Omental fat pad (tissue), 4 donors: ENCODE measurements around the gene TRIM32. TPM values are rescaled to one million over a fixed set of nuclear protein-coding genes. Genes with fewer than 3 reads are reported as not detected.
A peak's percentile ranks its signal among the peaks of the same experiment; 100 is the strongest.

Source experiments
- ATAC-seq: fragments of 150-250 bp; one replicate; pipeline ENCODE4 v1.9.1; 2016; ENCODE audit warnings: mild to moderate bottlenecking, moderate library complexity; ENCODE audit not compliant: low FRiP score
- DNase-seq: peaks from one replicate; pipeline ENCODE4 v3.0.0-alpha.2; 2019; ENCODE audit warnings: low spot score
- total RNA-seq, 4 donors: library from RNA; depleted of rRNA; stranded (reverse); fragments of >200 nt; gene quantifications; one replicate each; pipeline ENCODE4 v1.1.0, GENCODE V29; 2016
- TF ChIP-seq, protein P1 (sequence below), 3 donors: fragments of 450-650 bp; IDR thresholded peaks; one replicate each; pipeline ENCODE4 v1.5.1; 2016 to 2017; ENCODE audit warnings: antibody characterized with exemption in 3 of 3, mild to moderate bottlenecking in 3 of 3, moderate library complexity in 2 of 3

The TRIM32 gene
- total RNA-seq, 4 donors from 2014 or later = 9.5 to 22.4 (median 15.5) TPM

DNA sequence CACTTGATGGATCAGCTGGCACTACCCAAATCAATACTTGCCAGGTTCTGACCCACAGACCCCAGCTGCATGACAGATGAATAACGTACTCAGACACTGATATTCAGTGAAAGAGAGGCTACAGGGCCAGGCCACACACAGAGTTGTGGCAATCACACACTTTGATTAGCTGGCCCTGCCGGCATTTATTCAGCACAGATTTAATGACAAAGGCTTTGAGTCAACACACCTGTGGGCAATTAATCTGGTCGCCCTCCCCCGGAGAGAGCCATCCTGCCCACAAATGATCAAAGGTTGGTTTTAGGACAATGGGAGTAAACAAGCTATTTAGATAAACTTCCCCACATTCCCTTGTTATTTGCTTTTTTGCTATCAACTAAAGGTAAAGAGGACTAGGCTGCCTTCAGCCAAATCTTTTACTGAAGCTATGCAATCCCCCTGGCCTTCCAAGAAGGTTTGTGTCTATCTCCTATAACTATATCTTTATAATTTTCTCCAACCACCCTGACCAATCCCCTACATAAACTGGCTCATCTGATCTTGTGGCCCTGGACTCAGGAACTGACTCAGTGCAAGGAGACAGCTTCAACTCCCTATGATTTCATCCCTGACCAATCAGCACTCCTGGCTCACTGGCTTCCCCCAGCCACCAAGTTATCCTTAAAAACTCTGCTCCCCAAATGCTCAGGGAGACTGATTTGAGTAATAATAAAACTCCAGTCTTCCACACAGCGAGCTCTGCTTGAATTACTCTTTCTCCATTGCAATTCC lies 12.7 kb upstream of the TRIM32 start:
- DNase-seq (no peak), ATAC-seq (no peak)
- TF ChIP-seq, protein P1, sequence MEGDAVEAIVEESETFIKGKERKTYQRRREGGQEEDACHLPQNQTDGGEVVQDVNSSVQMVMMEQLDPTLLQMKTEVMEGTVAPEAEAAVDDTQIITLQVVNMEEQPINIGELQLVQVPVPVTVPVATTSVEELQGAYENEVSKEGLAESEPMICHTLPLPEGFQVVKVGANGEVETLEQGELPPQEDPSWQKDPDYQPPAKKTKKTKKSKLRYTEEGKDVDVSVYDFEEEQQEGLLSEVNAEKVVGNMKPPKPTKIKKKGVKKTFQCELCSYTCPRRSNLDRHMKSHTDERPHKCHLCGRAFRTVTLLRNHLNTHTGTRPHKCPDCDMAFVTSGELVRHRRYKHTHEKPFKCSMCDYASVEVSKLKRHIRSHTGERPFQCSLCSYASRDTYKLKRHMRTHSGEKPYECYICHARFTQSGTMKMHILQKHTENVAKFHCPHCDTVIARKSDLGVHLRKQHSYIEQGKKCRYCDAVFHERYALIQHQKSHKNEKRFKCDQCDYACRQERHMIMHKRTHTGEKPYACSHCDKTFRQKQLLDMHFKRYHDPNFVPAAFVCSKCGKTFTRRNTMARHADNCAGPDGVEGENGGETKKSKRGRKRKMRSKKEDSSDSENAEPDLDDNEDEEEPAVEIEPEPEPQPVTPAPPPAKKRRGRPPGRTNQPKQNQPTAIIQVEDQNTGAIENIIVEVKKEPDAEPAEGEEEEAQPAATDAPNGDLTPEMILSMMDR (IDR thresholded peaks at IDR 0.05) = no peak

DNA sequence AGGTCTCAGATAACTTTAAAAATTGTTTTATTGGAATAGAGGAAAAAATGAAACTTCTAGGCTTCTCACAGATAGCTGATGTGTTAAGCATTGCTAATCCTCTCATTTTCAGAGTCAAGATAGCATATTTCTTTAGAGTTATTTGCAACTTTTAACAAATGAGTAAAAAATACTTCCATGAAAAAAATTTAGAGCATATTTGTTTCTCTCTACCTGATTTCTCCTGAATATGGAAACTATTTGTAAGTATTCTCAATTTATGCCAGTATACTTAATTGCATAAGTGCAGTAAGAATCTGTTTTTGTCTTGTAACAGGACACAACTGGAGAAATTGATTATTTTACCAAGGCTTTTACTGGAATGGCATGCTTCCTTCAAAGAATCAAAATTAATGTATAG lies 3.6 kb upstream of the TRIM32 start:
- no peak for DNase-seq
- TF ChIP-seq, protein P1 (IDR thresholded peaks at IDR 0.05) = no peak
- no peak for ATAC-seq

DNA sequence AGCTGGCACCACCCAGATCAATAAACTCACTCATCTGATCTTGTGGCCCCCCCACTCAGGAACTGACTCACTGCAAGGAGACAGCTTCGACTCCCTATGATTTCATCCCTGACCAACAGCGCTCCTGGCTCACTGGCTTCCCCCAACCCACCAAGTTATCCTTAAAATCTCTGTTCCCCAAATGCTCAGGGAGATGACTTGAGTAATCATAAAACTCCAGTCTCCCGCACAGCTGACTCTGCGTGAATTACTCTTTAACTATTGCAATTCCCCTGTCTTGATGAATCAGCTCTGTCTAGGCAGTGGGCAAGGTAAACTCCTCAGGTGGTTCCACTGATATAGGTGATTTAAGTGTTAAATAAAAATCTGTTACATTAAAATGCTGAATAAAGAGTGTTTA lies 1.9 kb upstream of the TRIM32 start:
- ATAC-seq (no peak), DNase-seq (no peak)
- TF ChIP-seq, protein P1 (IDR thresholded peaks at IDR 0.05) = no peak

DNA sequence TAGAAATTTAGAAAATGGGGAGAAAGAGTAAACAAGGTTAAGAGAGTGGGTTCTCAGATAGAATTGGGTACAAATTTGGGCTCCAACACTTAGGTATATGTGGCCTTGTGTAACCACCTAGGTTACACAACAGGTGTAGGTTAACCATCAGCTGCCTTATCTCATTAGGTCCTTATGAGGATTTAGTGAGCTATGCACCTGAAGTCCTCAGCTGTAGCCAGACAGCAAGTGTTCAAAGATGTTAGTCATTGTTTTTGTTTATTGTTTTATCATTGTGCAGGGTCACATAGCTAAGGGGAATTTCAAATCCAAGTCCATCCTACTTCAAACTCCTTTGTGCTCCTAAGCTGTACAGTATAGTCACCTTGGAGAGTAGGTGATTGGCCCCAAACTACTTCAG lies 970 bp upstream of the TRIM32 start:
- ATAC-seq (no peak), DNase-seq (no peak)
- TF ChIP-seq, protein P1 (IDR thresholded peaks at IDR 0.05) = no peak

DNA sequence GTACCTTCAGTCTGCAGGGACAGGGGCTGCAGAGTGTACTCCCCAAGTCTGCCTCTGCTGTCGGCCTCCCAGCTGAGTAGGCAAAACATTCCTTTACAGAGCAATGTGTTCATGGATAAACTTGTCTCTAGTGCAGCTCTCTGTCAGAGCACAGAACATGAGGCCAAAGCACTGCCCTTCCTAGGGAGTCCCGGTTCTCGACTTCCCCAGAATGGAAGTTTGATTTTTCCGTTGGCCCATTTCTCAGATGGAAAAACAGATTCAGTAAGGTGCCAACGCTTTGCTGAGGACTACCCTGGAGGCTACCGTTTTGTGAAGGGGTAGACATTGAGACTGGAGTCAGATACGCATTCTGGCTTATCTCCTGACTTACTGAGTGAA lies 422 bp upstream of the TRIM32 start:
- DNase-seq = no peak
- peak; percentile 38 for ATAC-seq
- TF ChIP-seq, protein P1 (IDR thresholded peaks at IDR 0.05) = no peak

DNA sequence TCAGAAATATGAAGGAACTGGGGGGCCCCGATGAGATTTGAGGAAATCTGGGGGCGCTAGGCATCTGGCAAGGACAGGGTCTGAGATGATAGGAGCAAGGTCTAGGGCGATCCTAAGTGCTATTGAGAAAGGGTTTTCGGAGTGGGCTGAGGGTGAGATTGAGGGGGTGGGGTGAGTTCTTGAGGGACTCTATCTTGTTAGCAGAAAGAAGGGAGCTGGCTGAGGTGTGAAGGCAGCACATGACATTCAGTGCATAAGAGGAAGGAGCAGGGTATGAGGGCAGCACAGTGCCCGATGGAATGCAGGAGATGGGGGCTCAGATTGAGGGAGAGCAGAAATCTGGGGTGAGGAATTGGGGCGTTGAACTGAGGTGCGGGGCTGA lies 640 bp downstream of the TRIM32 start:
- ATAC-seq = peak; percentile 21
- TF ChIP-seq, protein P1 (IDR thresholded peaks at IDR 0.05) = no peak
- no peak for DNase-seq

DNA sequence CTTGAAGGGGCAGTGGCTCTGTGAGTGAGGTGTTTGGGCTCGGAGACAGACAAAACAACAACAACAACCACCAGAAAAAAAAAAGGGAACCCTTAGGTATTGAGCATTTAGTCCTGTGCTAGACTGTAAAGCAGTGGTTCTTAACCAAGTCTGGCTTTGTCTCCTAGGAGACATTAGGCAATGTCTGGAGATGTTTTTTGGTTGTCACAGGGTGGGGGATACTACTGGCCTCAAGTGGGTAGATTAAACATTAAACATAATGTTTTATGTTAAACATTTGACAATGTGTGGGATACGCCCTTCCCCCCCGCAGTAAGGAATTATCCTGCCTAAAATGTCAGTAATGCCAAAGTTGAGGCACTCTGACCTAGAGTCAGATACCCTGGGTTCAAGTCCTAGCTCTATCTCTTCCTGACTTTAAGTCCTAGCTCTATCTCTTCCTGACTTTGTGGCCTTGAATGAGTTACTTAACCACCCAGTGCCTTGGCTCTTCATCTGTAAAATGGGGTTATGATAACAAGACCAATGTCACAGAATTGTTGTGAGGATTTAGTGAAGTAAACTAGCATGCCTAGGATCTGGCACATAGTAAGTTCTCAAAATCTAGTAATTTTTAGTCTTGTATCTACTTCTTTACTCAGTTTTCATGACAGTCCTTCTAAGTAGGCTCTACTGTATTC lies 1.8 kb downstream of the TRIM32 start:
- TF ChIP-seq, protein P1 (IDR thresholded peaks at IDR 0.05) = no peak
- no peak for ATAC-seq
- DNase-seq = no peak
